ENCODE measurements around the gene KLHL2.
"Not testable (repeated sequence)": the region's sequence is repeated elsewhere in the genome, so short reads cannot be mapped to it uniquely, and the experiment has no call there.

Gene KLHL2

DNA sequence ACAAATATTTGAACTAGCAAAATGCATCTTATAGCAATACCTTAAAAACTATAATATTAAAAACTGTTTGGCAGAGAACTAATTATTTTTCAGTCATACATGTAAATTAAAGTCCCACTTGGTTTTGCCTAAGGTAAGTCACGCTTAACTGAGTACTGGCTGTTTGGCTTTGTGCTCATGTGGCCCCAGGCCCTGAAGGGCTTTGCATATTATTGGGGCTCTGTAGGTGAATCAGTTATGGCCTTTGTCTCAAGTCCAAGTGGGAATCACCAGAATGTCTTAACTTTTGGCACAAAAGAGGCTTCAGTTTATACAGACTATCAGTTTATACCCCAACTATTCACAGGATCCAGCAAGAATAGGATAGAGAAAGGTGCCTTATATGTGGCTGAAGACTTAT lies 29.5 kb downstream of the KLHL2 start:
- DNase-seq: not testable (repeated sequence)

DNA sequence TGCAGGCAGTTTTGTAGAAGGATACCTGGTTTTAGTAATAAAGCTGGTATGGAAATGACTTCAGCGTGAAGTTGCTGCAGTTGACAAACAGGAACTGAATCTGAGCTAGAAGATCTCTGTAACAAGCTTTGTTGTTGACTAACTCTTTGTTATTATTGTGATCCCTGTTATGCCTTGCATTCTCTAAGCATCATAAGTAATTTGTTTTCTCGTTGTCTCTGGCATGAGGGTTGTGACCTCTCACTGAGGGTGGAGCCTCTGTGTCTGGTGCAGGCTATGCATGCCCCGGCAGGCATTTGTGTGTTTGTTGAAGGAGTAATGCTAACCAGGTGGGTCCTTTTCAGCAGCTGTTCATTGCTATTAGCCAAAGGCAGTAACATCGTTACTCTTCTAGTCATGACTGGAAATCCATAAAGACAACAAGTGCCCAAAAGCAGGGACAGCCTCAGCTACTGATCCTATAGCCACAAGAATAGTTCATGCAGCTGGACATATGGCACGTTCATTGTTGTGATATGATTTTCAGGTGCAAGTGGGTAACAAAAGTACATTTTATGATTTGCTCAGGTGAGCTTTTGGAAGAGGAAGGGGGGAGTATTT lies 30.8 kb downstream of the KLHL2 start:
- not testable (repeated sequence) for DNase-seq

- DNase-seq: not testable (repeated sequence)
These were observed 33.4 kb downstream of the KLHL2 start for GRCh38 chr4:165240761-165241160.

DNA sequence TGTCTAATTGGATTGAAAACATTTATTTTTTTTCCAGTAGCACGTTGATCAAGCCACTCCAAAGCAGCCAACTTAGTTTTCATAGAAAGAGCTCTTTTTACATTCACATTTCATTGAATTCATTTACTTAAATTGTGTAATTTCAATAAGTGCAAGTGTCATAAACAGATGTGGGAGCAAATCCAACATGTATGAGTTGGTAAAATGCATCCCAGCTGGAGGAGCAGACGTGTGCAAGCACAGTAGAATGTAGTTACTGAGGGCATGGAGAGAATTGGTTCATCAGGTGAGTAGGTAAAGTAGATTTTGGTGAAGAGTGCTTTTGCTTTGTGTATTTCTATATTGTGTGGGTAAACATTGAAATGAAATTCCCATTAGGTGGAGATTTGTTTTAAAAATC lies 36.8 kb downstream of the KLHL2 start:
- DNase-seq: not testable (repeated sequence)

GRCh38 chr4:165244587-165245186 lies 37.3 kb downstream of the KLHL2 start:
- DNase-seq: not testable (repeated sequence)

DNA sequence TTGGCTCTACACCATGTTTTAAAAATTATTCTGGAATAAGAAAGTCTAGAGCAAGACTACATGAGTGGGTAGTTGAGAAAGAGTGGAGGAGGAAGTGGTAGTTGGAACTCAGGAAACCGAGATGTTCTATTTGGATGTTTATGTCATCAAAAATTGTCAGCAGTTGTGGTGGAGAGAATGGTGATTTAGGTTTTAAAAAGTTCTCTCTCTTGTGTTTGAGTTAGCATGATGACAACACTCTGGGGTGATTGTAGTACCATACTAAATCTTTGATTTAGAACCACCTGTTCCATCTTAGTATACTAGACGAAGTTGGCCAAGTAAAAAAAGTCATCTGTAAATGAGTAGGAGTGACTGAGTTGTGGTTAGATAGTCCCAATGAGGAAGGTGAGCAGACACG lies 40.7 kb downstream of the KLHL2 start:
- no peak for DNase-seq

DNA sequence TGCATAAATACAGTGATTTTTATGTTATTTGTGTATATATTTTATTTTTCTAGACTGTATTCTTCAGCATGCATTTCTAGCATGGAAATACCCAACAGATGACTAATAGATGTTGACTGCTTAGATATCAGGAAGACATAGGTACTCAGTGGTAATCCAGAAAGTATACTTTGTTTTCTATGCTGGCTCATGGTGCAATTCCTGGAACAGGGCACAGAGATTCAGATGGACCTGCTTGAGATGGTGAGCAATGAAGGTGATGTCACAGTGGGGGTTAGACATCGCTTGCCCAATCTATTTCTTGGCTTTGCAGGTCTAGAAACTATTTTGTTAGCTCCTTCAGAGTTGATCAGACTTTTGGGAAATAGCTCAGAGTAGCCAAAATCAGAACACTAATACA lies 41.5 kb downstream of the KLHL2 start:
- DNase-seq: peak; percentile 13

DNA sequence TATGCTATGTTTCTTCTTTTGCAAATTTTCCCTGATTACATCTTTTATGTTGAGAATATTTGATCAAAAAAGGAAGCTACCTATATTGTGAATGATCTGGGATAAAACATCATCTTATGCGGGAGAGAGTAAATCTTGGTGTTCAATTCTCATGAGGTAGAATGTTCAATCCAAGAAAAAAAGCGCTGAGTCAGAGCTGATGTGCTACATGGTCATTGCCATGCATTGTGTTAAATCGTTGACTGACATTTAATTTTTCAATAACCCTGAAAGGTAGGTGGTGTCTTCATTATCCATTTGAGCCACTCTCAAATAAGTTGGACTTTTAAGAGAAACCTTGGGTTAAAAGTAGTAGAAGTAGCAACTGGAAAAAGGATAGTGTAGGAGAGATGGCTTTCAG lies 47.4 kb downstream of the KLHL2 start:
- DNase-seq: not testable (repeated sequence)

GRCh38 chr4:165255439-165255838 lies 48.1 kb downstream of the KLHL2 start:
- peak; percentile 61 for DNase-seq

- DNase-seq: peak; percentile 3
These were observed 48.8 kb downstream of the KLHL2 start for GRCh38 chr4:165256074-165256659.

GRCh38 chr4:165259776-165260175 lies 52.4 kb downstream of the KLHL2 start:
- DNase-seq: not testable (repeated sequence)

DNA sequence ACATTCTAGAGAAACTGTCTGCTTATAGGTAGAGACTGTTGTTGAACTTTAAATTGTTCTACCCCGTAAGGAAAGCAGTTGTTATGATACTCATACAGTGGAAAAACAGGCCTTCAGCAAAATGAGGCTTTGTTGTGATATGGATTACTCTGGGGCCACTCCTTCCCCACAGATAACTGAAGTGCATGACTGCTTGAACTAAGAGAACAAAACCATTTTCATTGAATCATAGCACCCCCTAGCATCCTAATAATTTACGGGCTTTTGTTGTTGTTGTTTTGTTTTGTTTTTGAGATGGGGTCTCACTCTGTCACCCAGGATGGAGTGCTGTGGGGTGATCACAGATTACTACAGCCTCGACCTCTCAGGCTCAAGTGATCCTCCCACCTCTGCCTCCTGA lies 54.9 kb downstream of the KLHL2 start:
- DNase-seq: not testable (repeated sequence)

DNA sequence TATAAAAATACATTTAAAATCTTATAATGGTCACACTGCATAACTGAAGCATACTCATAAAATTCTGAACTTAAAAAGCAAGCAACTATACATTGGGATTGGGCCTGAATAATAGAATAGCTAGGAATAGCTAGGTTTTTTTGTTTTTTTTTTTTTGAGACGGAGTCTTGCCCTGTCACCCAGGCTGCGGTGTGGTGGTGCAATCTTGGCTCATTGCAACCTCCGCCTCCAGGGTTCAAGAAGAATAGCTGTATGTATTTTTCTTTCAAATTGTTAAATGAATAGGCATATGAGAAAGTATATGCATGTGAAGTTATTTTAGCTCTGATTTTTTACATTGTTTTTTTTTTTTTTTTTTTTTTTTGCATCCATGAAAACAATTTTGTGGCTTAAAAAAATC lies 56.1 kb downstream of the KLHL2 start:
- not testable (repeated sequence) for DNase-seq

GRCh38 chr4:165269931-165270330 lies 62.6 kb downstream of the KLHL2 start:
- DNase-seq: not testable (repeated sequence)

- not testable (repeated sequence) for DNase-seq
These were observed 66.1 kb downstream of the KLHL2 start for GRCh38 chr4:165273443-165273842.

DNA sequence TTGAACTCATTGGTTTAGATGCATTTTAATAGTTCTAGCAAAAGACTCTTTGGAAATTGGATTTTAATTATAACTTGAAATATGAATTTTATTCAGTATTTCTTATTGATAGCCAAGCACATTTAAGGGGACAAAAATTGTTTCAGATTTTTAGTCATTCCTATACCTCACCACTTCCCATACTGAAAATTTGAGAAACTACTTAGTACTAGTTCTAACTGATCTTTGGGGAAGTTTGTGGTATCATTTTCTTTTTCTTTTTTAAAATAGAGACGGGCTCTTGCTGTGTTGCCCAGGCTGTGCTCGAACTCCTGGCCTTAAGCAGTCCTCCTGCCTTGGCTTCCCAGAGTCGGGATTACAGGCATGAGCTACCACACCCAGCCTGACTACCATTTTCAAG lies 68.0 kb downstream of the KLHL2 start:
- DNase-seq: not testable (repeated sequence)

- not testable (repeated sequence) for DNase-seq
These were observed 72.2 kb downstream of the KLHL2 start for GRCh38 chr4:165279531-165279930.

DNA sequence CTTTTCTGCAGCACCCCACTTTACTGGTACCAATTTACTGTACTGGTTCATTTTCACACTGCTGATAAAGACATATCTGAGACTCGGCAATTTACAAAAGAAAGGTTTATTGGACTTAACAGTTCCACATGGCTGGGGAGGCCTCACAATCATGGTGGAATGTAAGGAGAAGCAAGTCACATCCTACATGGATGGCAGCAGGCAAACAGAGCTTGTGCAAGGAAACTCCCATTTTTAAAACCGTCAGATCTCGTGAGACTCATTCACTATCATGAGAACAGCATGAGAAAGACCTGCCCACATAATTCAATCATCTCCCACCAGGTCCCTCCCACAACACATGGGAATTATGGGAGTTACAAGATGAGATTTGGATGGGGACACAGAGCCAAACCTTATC lies 77.3 kb downstream of the KLHL2 start:
- not testable (repeated sequence) for DNase-seq

- DNase-seq: not testable (repeated sequence)
These were observed 79.4 kb downstream of the KLHL2 start for GRCh38 chr4:165286619-165287340.

GRCh38 chr4:165288226-165288625 lies 80.9 kb downstream of the KLHL2 start:
- no peak for DNase-seq

DNA sequence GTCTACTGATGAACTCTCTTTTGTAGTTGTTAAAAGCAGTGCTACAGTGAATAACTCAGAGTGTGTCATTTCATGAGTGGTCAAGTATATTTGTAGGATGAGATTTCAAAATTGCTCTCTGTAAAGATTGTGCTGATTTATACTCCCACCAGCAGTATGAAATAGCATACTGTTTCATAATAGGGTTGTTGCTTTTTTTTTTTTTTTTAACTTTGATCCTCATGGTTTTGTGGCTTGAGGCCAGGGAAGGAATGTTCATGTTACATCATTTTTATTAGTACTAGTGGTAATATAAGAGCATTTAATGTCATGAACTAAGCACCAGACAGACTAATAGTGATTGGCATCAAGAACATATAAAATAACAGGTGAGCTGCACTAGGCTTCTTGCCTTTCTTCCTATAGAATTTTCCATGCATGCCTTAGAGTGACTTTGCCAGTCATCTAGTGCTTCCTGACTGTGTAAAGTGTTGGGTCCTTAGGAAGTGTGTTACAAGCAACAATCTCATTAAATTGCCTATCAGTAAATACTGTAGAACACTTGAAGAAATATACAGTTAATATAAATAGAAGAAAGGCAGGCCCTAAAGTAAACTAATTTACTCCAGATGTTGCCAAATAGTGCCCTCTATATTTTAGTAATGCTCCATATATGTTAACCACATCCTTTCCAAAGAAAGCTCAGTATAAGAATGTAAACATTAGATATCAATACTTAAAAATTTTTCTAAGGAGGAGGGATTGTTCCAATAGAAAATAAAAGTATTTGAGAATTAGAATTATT lies 81.5 kb downstream of the KLHL2 start:
- DNase-seq: no peak

DNA sequence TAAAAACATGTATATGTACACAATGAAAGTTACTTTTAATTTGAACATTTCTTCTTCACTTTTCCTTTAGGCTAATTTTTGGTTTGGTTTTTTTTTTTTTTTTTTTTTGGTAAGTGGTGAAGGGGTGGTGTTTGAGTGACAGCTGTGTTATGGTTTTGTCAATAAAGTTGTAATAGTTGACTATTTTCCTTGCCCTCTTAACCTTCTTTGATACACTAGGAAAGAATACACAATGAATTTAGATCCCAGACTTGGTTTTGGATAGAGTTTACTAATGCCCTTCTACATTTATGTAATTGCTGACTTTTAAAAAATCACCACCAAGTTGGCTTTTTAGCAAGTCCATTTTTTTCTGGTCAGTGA lies 82.0 kb downstream of the KLHL2 start:
- DNase-seq: no peak

- no peak for DNase-seq
These were observed 85.7 kb downstream of the KLHL2 start for GRCh38 chr4:165293061-165293460.

Data from CD4-positive, alpha-beta T cell treated with Interferon gamma for 1 hour (primary cell).